BJ (cell line): ENCODE measurements around the gene ECE1. TPM values are rescaled to one million over a fixed set of nuclear protein-coding genes. Genes with fewer than 3 reads are reported as not detected.

Experiments used
- CTCF ChIA-PET: fragments of 350-600 bp; formaldehyde crosslinking; extraction: SDS; loops from one replicate; lab custom pipeline; 2021; ENCODE audit warnings: antibody characterized with exemption, inconsistent platforms; lab: Yijun Ruan, JAX
- POLR2A ChIA-PET: fragments of 300-600 bp; sonication (Branson Sonifier 250); formaldehyde crosslinking; extraction: SDS; loops from one replicate; lab custom pipeline; 2021; ENCODE audit warnings: antibody characterized with exemption; lab: Charles Lee
- DNase-seq: peaks from one replicate; pipeline ENCODE4 v3.0.0-alpha.2; 2011; ENCODE audit warnings: low read depth
- H3K27me3 ChIP-seq: 2 replicates; pipeline ENCODE4 v1.6.0; 2011; ENCODE audit warnings: low read length; ENCODE audit not compliant: control insufficient read depth, insufficient read depth
- H3K36me3 ChIP-seq: 2 replicates; pipeline ENCODE4 v1.5.1; 2011; ENCODE audit warnings: low read length; ENCODE audit not compliant: control insufficient read depth, insufficient read depth
- H3K4me3 ChIP-seq: 2 replicates; pipeline ENCODE4 v1.5.1; 2011; ENCODE audit warnings: low read depth, mild to moderate bottlenecking, control low read depth, low read length
- polyA plus RNA-seq: library from polyadenylated mRNA; depleted of rRNA; stranded (reverse); fragments of >200 nt; gene quantifications from 2 replicates; pipeline ENCODE4 v1.2.3, GENCODE V29; 2011
- TF ChIP-seq, protein P1 (sequence below): IDR thresholded peaks from 2 replicates; pipeline ENCODE4 v1.5.1; 2011; ENCODE audit warnings: low read depth, mild to moderate bottlenecking, control low read depth, inconsistent platforms, low read length, moderate library complexity; ENCODE audit not compliant: insufficient read depth

The ECE1 gene
- polyA plus RNA-seq, 1 experiment = 150 TPM

- CTCF ChIA-PET = interaction anchor here (1.3 to 1.7 kb wide), 4 partner anchors 10 to 126 kb away, joined by 3 to 7 read pairs (median 4); no protein-coding TSS in a partner anchor
These were observed 48.3 kb downstream of the ECE1 start for GRCh38 chr1:21241771-21242581.

GRCh38 chr1:21240706-21241105 is 49.6 kb downstream of the ECE1 start:
- Histone ChIP-seq H3K36me3 (peaks cover 45% of the 10 kb centered on the region), H3K27me3 (no peaks in the 10 kb centered on the region), H3K4me3 (no peak overlapping the region)
- TF ChIP-seq, protein P1, sequence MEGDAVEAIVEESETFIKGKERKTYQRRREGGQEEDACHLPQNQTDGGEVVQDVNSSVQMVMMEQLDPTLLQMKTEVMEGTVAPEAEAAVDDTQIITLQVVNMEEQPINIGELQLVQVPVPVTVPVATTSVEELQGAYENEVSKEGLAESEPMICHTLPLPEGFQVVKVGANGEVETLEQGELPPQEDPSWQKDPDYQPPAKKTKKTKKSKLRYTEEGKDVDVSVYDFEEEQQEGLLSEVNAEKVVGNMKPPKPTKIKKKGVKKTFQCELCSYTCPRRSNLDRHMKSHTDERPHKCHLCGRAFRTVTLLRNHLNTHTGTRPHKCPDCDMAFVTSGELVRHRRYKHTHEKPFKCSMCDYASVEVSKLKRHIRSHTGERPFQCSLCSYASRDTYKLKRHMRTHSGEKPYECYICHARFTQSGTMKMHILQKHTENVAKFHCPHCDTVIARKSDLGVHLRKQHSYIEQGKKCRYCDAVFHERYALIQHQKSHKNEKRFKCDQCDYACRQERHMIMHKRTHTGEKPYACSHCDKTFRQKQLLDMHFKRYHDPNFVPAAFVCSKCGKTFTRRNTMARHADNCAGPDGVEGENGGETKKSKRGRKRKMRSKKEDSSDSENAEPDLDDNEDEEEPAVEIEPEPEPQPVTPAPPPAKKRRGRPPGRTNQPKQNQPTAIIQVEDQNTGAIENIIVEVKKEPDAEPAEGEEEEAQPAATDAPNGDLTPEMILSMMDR = no peak
- DNase-seq = no peak
- CTCF ChIA-PET = interaction anchor here (1.6 to 2.1 kb wide), 3 partner anchors 11 to 128 kb away, joined by 5 to 10 read pairs (median 8); no protein-coding TSS in a partner anchor
- POLR2A ChIA-PET = interaction anchor here (0.6 kb wide), 1 partner anchor 128 kb away, joined by 5 read pairs; no protein-coding TSS in a partner anchor

More at GRCh38 chr1:21241771-21242581, 48.3 kb downstream of the ECE1 start:
- POLR2A ChIA-PET = no interaction called here
- H3K4me3 ChIP-seq = no peak overlapping the region
- DNase-seq = no peak
- no peaks in the 10 kb centered on the region for H3K27me3 ChIP-seq
- TF ChIP-seq, protein P1 = no peak
- peaks cover 41% of the 10 kb centered on the region for H3K36me3 ChIP-seq

GRCh38 chr1:21239221-21239620 is 51.0 kb downstream of the ECE1 start:
- Histone ChIP-seq H3K36me3 (peaks cover 33% of the 10 kb centered on the region), H3K4me3 (no peak overlapping the region), H3K27me3 (no peaks in the 10 kb centered on the region)
- TF ChIP-seq, protein P1 = no peak
- no peak for DNase-seq
- ChIA-PET POLR2A (no interaction called here), CTCF (interaction anchor here (1.1 to 2.1 kb wide), 3 partner anchors 12 to 131 kb away, joined by 3 to 10 read pairs (median 8); no protein-coding TSS in a partner anchor)

- peaks cover 27% of the 10 kb centered on the region for H3K36me3 ChIP-seq
- no peak overlapping the region for H3K4me3 ChIP-seq
- ChIA-PET CTCF (interaction anchor here (0.6 to 2.4 kb wide), 9 partner anchors 9 to 542 kb away, joined by 3 to 19 read pairs (median 3); no protein-coding TSS in a partner anchor), POLR2A (no interaction called here)
- TF ChIP-seq, protein P1 = no peak
- no peaks in the 10 kb centered on the region for H3K27me3 ChIP-seq
- peak; percentile 76 for DNase-seq
These were observed 52.0 kb downstream of the ECE1 start for GRCh38 chr1:21238141-21238800.

GRCh38 chr1:21237446-21238088 is 52.7 kb downstream of the ECE1 start:
- POLR2A ChIA-PET = no interaction called here
- Histone ChIP-seq H3K27me3 (no peaks in the 10 kb centered on the region), H3K4me3 (no peak overlapping the region), H3K36me3 (peaks cover 34% of the 10 kb centered on the region)
- TF ChIP-seq, protein P1 = no peak
- no peak for DNase-seq
- CTCF ChIA-PET = interaction anchor here (0.7 to 2.4 kb wide), 12 partner anchors 8 to 421 kb away, joined by 3 to 19 read pairs (median 3); no protein-coding TSS in a partner anchor
